HG03558 (cell line): ENCODE results near the gene ADRB2.
"Not testable (repeated sequence)": the region's sequence is repeated elsewhere in the genome, so short reads cannot be mapped to it uniquely, and the experiment has no call there.

Experiments used
- ATAC-seq: cut with Tn5 transposase; IDR thresholded peaks from one replicate; pipeline ENCODE4 v1.9.1; 2021; ENCODE audit warnings: moderate number of reproducible peaks; ENCODE audit not compliant: unreplicated experiment; ENCODE audit errors: extremely low read depth

Gene ADRB2

GRCh38 chr5:148850836-148851235, 24.4 kb downstream of the ADRB2 start:
- no peak for ATAC-seq

GRCh38 chr5:148853868-148854267, 27.5 kb downstream of the ADRB2 start:
- no peak for ATAC-seq

GRCh38 chr5:148855249-148856008, 29.0 kb downstream of the ADRB2 start:
- no peak for ATAC-seq

GRCh38 chr5:148856009-148856367, 29.6 kb downstream of the ADRB2 start:
- no peak for ATAC-seq

- no peak for ATAC-seq
Observed at GRCh38 chr5:148856424-148856823, 30.0 kb downstream of the ADRB2 start.

GRCh38 chr5:148857474-148857873, 31.1 kb downstream of the ADRB2 start:
- no peak for ATAC-seq

GRCh38 chr5:148858106-148858505, 31.7 kb downstream of the ADRB2 start:
- no peak for ATAC-seq

GRCh38 chr5:148858547-148858946, 32.1 kb downstream of the ADRB2 start:
- ATAC-seq = no peak

- ATAC-seq = no peak
Observed at GRCh38 chr5:148859703-148860102, 33.3 kb downstream of the ADRB2 start.

GRCh38 chr5:148860599-148860998, 34.2 kb downstream of the ADRB2 start:
- no peak for ATAC-seq

GRCh38 chr5:148861088-148861487, 34.7 kb downstream of the ADRB2 start:
- no peak for ATAC-seq

- no peak for ATAC-seq
Observed at GRCh38 chr5:148861696-148862095, 35.3 kb downstream of the ADRB2 start.

GRCh38 chr5:148864113-148864841, 37.9 kb downstream of the ADRB2 start:
- no peak for ATAC-seq

GRCh38 chr5:148866024-148866423, 39.6 kb downstream of the ADRB2 start:
- no peak for ATAC-seq

- no peak for ATAC-seq
Observed at GRCh38 chr5:148873120-148873519, 46.7 kb downstream of the ADRB2 start.

GRCh38 chr5:148873690-148874485, 47.5 kb downstream of the ADRB2 start:
- ATAC-seq = no peak

- no peak for ATAC-seq
Observed at GRCh38 chr5:148875205-148875875, 48.9 kb downstream of the ADRB2 start.

GRCh38 chr5:148877436-148877835, 51.0 kb downstream of the ADRB2 start:
- ATAC-seq = not testable (repeated sequence)
